HepG2 (cell line): Measurements from ENCODE around the gene MACROD2. TPM values are rescaled to one million over a fixed set of nuclear protein-coding genes. Genes with fewer than 3 reads are reported as not detected.

ENCODE experiments used
- ATAC-seq: fragments of 200-7000 bp; cut with Tn5 transposase; 3 replicates; pipeline ENCODE4 v1.9.1; 2020; ENCODE audit warnings: mild to moderate bottlenecking, moderate library complexity
- BruUV-seq: library from RNA; stranded (reverse); fragments of 400-500 nt; replicated peaks from 2 replicates; lab custom pipeline; 2021; lab: Mats Ljungman, UMichigan
- CTCF ChIA-PET: fragments of 300-600 bp; formaldehyde crosslinking; extraction: SDS; loops from one replicate; lab custom pipeline; 2021; ENCODE audit warnings: low total read pairs, inconsistent platforms, low intra/inter-chr PET ratio; lab: Yijun Ruan, JAX
- POLR2A ChIA-PET: fragments of 350-600 bp; sonication (Branson Sonifier 250); formaldehyde crosslinking; loops from one replicate; lab custom pipeline; 2020; ENCODE audit warnings: antibody characterized with exemption, inconsistent platforms; lab: Yijun Ruan, JAX
- DNase-seq: peaks from one replicate; pipeline ENCODE4 v3.0.0-alpha.2; 2015; ENCODE audit warnings: low spot score
- FAIRE-seq: peaks from 3 replicates; lab custom pipeline; 2011; peaks lifted over from hg19 to GRCh38; lab: Jason Lieb, UNC
- H2AFZ ChIP-seq: one replicate; pipeline ENCODE4 v1.6.1; 2011; ENCODE audit warnings: low read length, inconsistent platforms
- H3K27ac ChIP-seq: fragments of 300-600 bp; 3 replicates; pipeline ENCODE4 v1.8.0; 2011; ENCODE audit warnings: mixed run types, mild to moderate bottlenecking, mixed read lengths, low read length, inconsistent platforms; ENCODE audit not compliant: insufficient read depth; ENCODE audit errors: extremely low read length
- H3K27me3 ChIP-seq, 2 experiments: fragments of 200-600 bp in 1 of 2; 2 replicates in 1 of 2; 3 replicates in 1 of 2; pipeline versions ENCODE4 v1.6.0 to v1.8.0; 2011; ENCODE audit warnings: low read length in 2 of 2, mild to moderate bottlenecking in 2 of 2, moderate library complexity in 2 of 2, inconsistent platforms in 1 of 2; ENCODE audit not compliant: insufficient read depth in 2 of 2, control insufficient read depth in 1 of 2
- H3K36me3 ChIP-seq, 2 experiments: fragments of 200-600 bp in 1 of 2; replicated peaks in 1 of 2; 2 replicates in 1 of 2; 3 replicates in 1 of 2; pipeline versions ENCODE4 v1.5.1 to v1.8.0; 2011; ENCODE audit warnings: low read length in 2 of 2, inconsistent platforms in 1 of 2; ENCODE audit not compliant: insufficient read depth in 2 of 2, control insufficient read depth in 1 of 2
- H3K4me1 ChIP-seq: 2 replicates; pipeline ENCODE4 v1.5.1; 2012; ENCODE audit warnings: low read length, inconsistent platforms; ENCODE audit not compliant: insufficient read depth
- H3K4me2 ChIP-seq: 2 replicates; pipeline ENCODE4 v1.6.0; 2011; ENCODE audit warnings: low read depth, low read length, inconsistent platforms
- H3K4me3 ChIP-seq, 3 experiments: fragments of 200-600 bp in 1 of 3; sonication (generic), shearing (Covaris generic) in 1 of 3; replicated peaks in 1 of 3; 2 replicates each; pipeline ENCODE4 v1.5.1; 2011 to 2016; ENCODE audit warnings: low read length in 3 of 3, inconsistent platforms in 2 of 3, low read depth in 2 of 3, mild to moderate bottlenecking in 2 of 3, control low read depth in 1 of 3, mixed read lengths in 1 of 3; ENCODE audit not compliant: insufficient read depth in 1 of 3
- H3K79me2 ChIP-seq: one replicate; pipeline ENCODE4 v1.6.1; 2011; ENCODE audit warnings: low read length, inconsistent platforms; ENCODE audit not compliant: insufficient read depth
- H3K9ac ChIP-seq: 2 replicates; pipeline ENCODE4 v1.6.0; 2011; ENCODE audit warnings: mild to moderate bottlenecking, low read depth, low read length, inconsistent platforms; ENCODE audit not compliant: insufficient read depth
- H3K9me3 ChIP-seq: 2 replicates; pipeline ENCODE4 v1.5.1; 2012; ENCODE audit warnings: mild to moderate bottlenecking, low read length
- H4K20me1 ChIP-seq: 2 replicates; pipeline ENCODE4 v1.6.0; 2011; ENCODE audit warnings: inconsistent platforms, mild to moderate bottlenecking, low read length, moderate library complexity; ENCODE audit not compliant: insufficient read depth
- ARHGAP35 ChIP-seq: sonication (generic); formaldehyde crosslinking; IDR thresholded peaks from 2 replicates; pipeline ENCODE4 v1.9.0; 2022; ENCODE audit warnings: mild to moderate bottlenecking, inconsistent platforms, moderate library complexity, missing genetic modification reagents, borderline replicate concordance
- NR2C2 ChIP-seq: sonication (generic); formaldehyde crosslinking; IDR thresholded peaks from 2 replicates; pipeline ENCODE4 v1.4.0; 2020; ENCODE audit warnings: missing genetic modification reagents, mild to moderate bottlenecking, moderate library complexity, borderline replicate concordance
- RARG ChIP-seq: sonication (generic); formaldehyde crosslinking; IDR thresholded peaks from 2 replicates; pipeline ENCODE4 v1.4.0; 2020; ENCODE audit warnings: low read depth, mild to moderate bottlenecking, missing genetic modification reagents
- ZNF12 ChIP-seq: sonication (generic); formaldehyde crosslinking; IDR thresholded peaks from 2 replicates; pipeline ENCODE4 v1.5.0; 2020; ENCODE audit warnings: missing genetic modification reagents
- WGBS: methylation state at CpG from one replicate; pipeline ENCODE4 v1.1.6; 2017; ENCODE audit warnings: low lambda C conversion rate; 5-methylcytosine and 5-hydroxymethylcytosine counted together
- in situ Hi-C: cut with HindIII; loops from 2 replicates; pipeline ENCODE4 v1.10.0; 2017; ENCODE audit warnings: low pct_unique_long_range_greater_than_20kb; ENCODE audit not compliant: extremely low pct_ligation_motif_present
- intact Hi-C: fragments of 100-400 bp; cut with micrococcal nuclease; formaldehyde crosslinking; loops from one replicate; pipeline ENCODE4 v1.10.0; 2022; ENCODE audit not compliant: unreplicated experiment
- polyA plus RNA-seq, 8 experiments: library from polyadenylated mRNA; depleted of rRNA in 3 of 8; stranded (reverse) in 7 of 8; unstranded in 1 of 8; fragments of >200 nt; fragmentation: Illumina TruSeq in 4 of 8; extraction: Trizol in 4 of 8; gene quantifications; 2 replicates each; pipeline versions ENCODE4 v1.2.1 to v1.2.3, GENCODE V29; 2011 to 2016; ENCODE audit warnings: low read depth in 4 of 8, missing spikeins in 1 of 8, mixed read lengths in 1 of 8; ENCODE audit not compliant: insufficient read depth in 1 of 8
- total RNA-seq, 5 experiments: library from RNA; depleted of rRNA; stranded (reverse); fragments of >200 nt; fragmentation: Illumina TruSeq; extraction: Trizol; gene quantifications; 2 replicates each; pipeline ENCODE4 v1.2.3, GENCODE V29; 2016; ENCODE audit warnings: low read depth in 1 of 5
- TF ChIP-seq, protein P1 (sequence below): fragments of 450-650 bp; IDR thresholded peaks from 2 replicates; pipeline ENCODE4 v1.6.1; 2017
- TF ChIP-seq, protein P2 (sequence below): sonication (generic); formaldehyde crosslinking; IDR thresholded peaks from 2 replicates; pipeline ENCODE4 v1.4.0; 2020; ENCODE audit warnings: mild to moderate bottlenecking, missing genetic modification reagents

MACROD2 gene
- total and polyA plus RNA-seq, 2 of the 13 experiments (the other 11 are each of a cell fraction or from before 2014, with no cell fraction given): 0.13 to 0.51 TPM

DNA sequence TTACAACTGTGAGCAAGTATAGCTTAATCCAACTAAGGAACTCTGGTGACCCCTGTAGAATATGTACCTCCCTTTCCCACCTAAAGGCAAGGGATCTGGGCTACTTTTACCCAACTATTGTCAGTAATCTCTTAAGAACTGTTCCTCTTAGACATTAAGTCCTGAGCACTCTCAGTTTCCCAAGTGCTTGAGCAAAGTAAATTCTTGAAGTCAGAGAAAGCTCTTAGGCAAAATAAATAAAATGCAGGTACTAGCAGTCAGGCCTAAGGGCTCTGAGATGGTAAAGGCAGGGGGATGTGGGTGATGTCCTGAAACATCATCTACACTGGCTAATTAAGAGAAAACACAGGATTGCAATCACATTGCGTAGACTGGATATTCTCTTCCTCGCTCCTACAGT lies 788.5 kb downstream of the MACROD2 start:
- no TSS peak for BruUV-seq
- H2AFZ ChIP-seq: no peak overlapping the region
- POLR2A ChIA-PET: no interaction called here
- no peaks in the 10 kb centered on the region for H3K27me3 ChIP-seq
- intact Hi-C loops: no loop called here
- H3K27ac ChIP-seq: no peak overlapping the region
- no peaks in the 10 kb centered on the region for H3K9me3 ChIP-seq
- in situ Hi-C loops: no loop called here
- no peaks in the 10 kb centered on the region for H3K4me1 ChIP-seq
- H3K79me2 ChIP-seq: no peaks in the 10 kb centered on the region
- H3K4me2 ChIP-seq: no peak overlapping the region
- H3K36me3 ChIP-seq: no peaks in the 10 kb centered on the region
- no peak overlapping the region for H3K4me3 ChIP-seq
- no peaks in the 10 kb centered on the region for H4K20me1 ChIP-seq
- no peak overlapping the region for H3K9ac ChIP-seq
- TF ChIP-seq ARHGAP35 (CRISPR knock-in tag) (no peak), NR2C2 (CRISPR knock-in tag) (no peak), RARG (no peak), ZNF12 (no peak)
- TF ChIP-seq, protein P1, sequence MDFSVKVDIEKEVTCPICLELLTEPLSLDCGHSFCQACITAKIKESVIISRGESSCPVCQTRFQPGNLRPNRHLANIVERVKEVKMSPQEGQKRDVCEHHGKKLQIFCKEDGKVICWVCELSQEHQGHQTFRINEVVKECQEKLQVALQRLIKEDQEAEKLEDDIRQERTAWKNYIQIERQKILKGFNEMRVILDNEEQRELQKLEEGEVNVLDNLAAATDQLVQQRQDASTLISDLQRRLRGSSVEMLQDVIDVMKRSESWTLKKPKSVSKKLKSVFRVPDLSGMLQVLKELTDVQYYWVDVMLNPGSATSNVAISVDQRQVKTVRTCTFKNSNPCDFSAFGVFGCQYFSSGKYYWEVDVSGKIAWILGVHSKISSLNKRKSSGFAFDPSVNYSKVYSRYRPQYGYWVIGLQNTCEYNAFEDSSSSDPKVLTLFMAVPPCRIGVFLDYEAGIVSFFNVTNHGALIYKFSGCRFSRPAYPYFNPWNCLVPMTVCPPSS: no peak
- TF ChIP-seq, protein P2, sequence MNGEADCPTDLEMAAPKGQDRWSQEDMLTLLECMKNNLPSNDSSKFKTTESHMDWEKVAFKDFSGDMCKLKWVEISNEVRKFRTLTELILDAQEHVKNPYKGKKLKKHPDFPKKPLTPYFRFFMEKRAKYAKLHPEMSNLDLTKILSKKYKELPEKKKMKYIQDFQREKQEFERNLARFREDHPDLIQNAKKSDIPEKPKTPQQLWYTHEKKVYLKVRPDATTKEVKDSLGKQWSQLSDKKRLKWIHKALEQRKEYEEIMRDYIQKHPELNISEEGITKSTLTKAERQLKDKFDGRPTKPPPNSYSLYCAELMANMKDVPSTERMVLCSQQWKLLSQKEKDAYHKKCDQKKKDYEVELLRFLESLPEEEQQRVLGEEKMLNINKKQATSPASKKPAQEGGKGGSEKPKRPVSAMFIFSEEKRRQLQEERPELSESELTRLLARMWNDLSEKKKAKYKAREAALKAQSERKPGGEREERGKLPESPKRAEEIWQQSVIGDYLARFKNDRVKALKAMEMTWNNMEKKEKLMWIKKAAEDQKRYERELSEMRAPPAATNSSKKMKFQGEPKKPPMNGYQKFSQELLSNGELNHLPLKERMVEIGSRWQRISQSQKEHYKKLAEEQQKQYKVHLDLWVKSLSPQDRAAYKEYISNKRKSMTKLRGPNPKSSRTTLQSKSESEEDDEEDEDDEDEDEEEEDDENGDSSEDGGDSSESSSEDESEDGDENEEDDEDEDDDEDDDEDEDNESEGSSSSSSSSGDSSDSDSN (CRISPR knock-in tag): no peak
- 91% methylated on average over 2 of the region's 2 CpGs for WGBS
- FAIRE-seq (no peak), DNase-seq (no peak), ATAC-seq (no peak)
- CTCF ChIA-PET: no interaction called here
